Measurements from ENCODE around the gene DOCK10. TPM values are rescaled to one million over a fixed set of nuclear protein-coding genes. Genes with fewer than 3 reads are reported as not detected.

DOCK10 gene
- total RNA-seq, 1 experiment from 2014 or later, result 34.5 TPM

- no peak for DNase-seq (ENCODE audit: low read depth)
Observed at GRCh38 chr2:224837066-224837465, 205.2 kb downstream of the DOCK10 start.

- DNase-seq (ENCODE audit: low read depth), result no peak
Observed at GRCh38 chr2:224836263-224836662, 206.0 kb downstream of the DOCK10 start.

- no peak for DNase-seq (ENCODE audit: low read depth)
Observed at GRCh38 chr2:224835405-224835804, 206.9 kb downstream of the DOCK10 start.

GRCh38 chr2:224833986-224834385 lies 208.3 kb downstream of the DOCK10 start:
- DNase-seq (ENCODE audit: low read depth), result no peak

DNA sequence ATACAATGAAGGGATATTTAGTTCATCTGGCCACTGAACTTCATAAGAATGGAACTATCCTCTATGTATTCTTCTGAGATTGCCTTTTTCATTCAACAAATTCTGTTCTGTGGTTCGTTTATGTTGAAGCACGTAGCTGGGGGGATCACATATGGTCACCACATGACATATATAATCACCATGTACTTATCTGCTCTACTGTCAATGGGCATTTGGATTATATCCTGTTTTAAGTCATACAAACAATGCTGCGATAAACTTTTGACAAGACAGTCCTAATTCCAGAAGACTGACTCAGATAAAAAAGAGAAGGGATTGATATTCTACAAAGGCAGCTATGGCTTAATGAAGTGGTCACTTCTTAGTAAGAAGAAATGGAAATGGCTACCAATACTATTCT lies 210.1 kb downstream of the DOCK10 start:
- no peak for DNase-seq (ENCODE audit: low read depth)

DNA sequence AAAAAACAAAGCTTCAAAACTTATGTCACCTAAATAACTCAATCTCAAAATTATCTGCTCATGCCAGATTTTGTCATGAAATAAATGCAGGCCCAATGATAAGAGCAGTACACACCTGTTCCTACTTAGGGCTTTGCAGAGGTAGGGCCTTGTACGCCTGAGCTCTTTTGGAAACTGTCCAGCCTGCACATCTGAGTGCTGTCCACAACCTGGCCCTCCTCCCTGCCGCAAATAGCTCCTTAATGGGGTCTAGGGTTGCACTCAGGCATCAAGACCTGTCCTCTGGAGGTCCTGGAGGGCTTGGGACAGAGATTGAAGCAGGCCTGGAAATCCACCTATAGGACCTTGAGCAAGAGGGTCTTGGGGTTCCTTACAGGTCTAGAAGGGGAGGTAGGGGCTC lies 210.7 kb downstream of the DOCK10 start:
- DNase-seq (ENCODE audit: low read depth), result no peak

GRCh38 chr2:224820283-224820991 lies 221.8 kb downstream of the DOCK10 start:
- no peak for DNase-seq (ENCODE audit: low read depth)

DNA sequence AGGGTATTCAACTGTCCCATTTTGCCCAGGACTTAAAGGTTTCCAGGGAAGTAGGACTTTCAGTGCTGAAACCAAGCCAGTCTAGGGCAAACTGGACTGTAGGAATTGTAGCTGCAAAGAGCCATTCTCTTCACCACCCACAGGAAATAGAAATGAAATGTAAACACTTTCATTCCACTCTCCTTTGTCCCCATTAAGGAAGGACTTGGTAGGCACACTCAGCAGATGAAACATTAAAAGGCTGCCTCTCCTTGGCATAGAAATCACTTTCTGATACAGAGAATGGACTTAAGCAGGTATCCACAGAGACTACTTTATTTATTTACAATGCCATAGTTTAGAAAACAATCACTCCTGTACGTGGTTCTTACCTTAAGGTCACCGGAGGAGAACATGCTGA lies 223.2 kb downstream of the DOCK10 start:
- DNase-seq (ENCODE audit: low read depth), result peak; percentile 42

- DNase-seq (ENCODE audit: low read depth), result no peak
Observed at GRCh38 chr2:224817676-224818075, 224.6 kb downstream of the DOCK10 start.

DNA sequence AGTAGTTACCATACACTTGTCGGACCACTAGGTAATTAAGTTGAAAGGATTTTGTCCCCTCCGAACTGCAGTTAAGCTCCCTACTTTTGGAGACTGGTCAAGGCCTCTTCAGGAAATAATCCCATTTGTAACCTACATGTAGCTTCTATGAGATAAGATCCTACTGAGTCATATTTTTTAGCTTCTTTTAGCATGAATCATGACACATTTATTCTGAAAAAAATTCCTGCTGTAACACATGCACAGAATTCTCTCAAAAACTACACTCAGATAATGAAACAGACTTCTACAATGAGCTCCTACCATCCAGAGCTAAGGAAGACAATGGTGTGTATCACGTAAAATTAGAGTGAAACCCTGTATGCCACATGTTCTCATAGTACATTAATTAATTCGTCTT lies 225.5 kb downstream of the DOCK10 start:
- DNase-seq (ENCODE audit: low read depth), result peak; percentile 85

GRCh38 chr2:224813578-224813977 lies 228.7 kb downstream of the DOCK10 start:
- no peak for DNase-seq (ENCODE audit: low read depth)

DNA sequence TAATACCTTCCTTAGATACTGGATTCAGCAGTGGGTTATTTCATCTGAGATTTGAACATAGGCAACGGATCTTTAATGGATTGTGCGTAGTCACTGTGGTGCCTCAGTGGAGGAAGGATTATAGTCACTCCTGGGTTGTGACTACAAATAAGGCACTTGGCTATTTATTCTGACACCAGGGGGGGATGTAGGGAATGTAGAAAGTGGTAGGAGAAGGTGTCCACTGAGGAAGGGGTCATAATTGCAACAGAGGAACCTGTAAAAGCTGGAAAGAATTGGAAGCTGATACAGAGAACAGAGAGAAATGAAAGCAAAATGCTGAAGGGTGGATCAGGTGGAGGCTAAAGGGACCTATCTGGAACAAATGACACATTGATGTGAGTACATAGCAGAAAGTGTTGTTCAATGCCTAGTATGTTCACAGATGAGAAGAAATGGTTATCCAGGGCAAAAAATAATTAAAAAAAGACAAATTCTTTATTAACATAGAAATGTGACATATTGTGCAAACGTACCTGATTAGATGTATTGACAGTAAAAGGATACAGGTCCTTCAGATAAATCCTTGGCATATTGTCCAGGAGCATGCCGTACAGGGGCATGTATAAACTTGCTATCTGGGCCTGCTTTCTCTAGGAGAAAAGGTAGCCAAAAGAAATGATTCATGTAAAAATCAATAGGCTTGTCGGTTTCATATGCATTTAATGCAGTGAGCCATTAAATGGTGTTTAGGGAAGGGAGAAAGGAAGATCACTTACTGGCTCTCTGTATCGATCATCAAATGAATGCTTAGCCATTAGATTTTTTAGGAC lies 234.9 kb downstream of the DOCK10 start:
- no peak for DNase-seq (ENCODE audit: low read depth)

GRCh38 chr2:224803930-224804329 lies 238.3 kb downstream of the DOCK10 start:
- DNase-seq (ENCODE audit: low read depth), result no peak

DNA sequence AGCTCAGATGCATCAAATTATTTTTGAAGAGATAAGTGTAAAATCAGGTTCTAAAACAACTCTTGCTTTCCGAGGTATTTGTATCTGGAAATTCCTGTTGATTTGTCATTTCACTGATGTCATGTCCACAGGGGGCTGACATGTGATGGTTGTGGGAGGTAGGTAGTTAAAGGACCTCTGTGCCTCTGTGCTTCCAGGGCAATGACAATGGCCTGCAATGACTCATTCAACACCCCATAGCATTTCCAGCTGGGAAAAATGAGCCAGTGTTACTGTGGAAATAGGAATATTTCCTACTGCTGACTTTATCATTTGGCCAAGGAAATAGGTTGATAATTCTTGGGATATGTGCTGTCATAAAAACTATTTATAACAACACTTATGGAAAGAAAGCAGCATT lies 239.9 kb downstream of the DOCK10 start:
- DNase-seq (ENCODE audit: low read depth), result peak; percentile 45

DNA sequence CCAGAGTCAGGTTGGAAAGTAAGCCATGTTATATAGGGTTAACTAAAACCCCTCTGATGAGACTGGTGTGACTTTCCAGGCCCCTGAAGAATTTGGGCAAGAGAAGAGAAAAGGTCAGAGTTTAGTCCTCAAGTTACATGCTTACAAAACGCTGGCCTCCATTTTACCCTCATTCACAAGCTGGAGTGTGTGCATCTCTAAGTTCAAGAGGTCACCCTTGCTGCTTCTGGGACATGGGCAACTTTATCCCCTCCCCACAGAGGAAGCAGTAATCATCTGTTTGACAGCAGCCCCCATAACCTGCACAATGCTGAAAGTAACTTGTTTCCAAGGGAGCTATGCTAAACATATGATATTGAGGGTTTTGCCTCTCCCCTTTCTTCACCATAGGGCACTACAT lies 240.9 kb downstream of the DOCK10 start:
- DNase-seq (ENCODE audit: low read depth), result no peak

- no peak for DNase-seq (ENCODE audit: low read depth)
Observed at GRCh38 chr2:224799691-224800090, 242.6 kb downstream of the DOCK10 start.

GRCh38 chr2:224798180-224798579 lies 244.1 kb downstream of the DOCK10 start:
- no peak for DNase-seq (ENCODE audit: low read depth)

DNA sequence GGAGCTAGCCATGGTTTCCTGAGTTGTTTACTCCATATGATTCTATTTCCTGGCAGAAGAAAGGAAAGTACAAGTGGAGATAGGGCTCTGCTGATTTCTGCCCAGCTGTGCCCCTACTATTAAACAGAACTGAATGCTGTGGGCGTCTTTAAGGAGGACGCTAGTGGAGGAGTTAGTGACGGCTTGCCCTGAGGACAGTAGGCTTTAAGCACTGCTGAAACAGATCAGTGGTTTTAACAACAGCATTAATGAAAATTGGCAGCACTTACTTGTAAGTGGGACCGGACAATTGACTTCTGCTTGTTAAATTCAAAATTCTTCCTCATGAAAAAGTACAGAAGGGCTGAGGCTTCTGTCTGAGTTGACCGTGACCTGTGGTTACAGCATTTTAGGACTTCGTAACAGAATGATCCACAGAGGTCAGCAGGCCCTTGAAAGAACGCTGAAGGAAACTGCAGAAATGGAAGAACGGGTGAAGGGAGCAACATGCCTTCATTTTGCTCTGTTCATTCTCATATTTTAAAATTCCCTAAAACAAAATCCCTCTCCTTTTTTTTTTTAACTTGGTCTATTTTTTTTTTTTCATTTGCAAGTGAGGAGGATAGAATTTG lies 245.5 kb downstream of the DOCK10 start:
- DNase-seq (ENCODE audit: low read depth), result no peak

DNA sequence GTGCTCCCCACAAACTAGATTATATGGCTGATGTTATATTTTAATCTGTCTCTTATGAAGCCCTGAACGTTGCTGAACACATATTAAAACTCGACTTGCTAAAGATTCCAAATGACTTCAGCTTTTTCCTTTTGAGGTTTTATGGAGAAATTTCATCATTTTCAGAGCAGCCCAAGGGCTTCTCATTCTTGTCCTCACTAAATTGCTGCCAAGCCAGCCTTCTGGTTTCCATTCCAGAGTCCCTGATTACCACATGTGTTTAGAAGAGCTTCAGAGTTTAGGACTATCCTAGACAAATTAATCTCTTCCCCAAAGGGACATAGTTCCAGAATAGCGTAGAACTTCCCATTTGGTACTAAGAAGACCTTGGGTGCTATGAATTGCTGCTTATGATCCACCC lies 248.3 kb downstream of the DOCK10 start:
- no peak for DNase-seq (ENCODE audit: low read depth)

GRCh38 chr2:224786848-224787247 lies 255.4 kb downstream of the DOCK10 start:
- DNase-seq (ENCODE audit: low read depth), result no peak

DNA sequence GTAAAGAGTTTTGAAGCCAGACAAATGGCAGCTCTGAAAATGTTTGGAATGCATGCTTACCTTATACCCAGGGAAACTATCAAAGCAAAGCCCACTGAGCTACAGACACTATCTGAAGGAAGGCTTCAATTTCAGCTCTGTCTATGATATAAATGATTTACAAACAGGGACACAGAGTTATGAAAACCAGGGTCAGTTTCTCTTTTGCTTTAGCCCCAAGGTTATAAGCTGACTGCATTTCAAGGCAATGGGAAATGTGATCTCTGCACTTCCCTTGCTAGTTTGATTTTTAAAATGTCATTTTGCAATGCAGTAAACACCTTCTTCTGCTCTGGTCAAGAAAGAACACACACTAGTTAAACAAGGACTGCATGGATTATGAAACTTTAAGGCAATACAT lies 260.9 kb downstream of the DOCK10 start:
- DNase-seq (ENCODE audit: low read depth), result no peak

DNA sequence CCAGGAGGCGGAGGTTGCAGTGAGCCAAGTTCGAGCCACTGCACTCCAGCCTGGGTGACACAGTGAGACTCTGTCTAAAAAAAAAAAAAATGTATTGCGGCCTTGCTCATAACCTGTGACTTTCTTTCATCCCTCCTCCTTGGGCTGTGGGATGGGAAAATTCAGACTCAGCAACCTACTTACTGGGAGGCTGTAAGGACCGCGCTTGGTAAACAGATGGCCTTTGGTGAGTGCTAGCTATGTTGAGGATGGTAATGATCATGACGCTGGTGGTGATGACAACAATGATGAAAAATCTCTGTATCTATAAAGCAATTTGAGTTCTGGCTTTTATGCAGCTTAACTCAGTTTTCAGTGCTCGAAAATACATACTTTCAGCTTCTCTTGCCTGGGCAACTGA lies 261.4 kb downstream of the DOCK10 start:
- no peak for DNase-seq (ENCODE audit: low read depth)

DNA sequence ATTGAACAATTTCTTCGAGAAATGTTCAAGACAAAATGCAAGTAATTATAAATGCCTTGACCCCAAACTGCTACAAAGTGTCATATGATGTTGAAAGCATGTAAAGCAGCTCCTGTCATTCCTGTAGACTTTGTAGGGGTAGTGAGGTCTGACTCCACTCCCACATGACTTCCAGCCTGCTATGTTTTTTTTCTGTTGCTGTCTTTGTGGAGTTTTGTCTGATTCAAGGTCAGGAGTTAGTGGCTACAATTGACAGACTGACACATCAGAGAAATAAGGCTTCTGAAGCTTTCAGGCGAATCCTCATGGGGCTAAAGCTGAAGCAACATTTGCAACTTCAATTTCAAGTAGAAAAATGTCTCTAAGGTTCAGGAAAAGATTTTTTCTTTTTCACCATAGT lies 262.2 kb downstream of the DOCK10 start:
- DNase-seq (ENCODE audit: low read depth), result no peak

Measured in M059J (cell line).